ENCODE measurements around the gene BICDL1.

- TF ChIP-seq, protein P1, sequence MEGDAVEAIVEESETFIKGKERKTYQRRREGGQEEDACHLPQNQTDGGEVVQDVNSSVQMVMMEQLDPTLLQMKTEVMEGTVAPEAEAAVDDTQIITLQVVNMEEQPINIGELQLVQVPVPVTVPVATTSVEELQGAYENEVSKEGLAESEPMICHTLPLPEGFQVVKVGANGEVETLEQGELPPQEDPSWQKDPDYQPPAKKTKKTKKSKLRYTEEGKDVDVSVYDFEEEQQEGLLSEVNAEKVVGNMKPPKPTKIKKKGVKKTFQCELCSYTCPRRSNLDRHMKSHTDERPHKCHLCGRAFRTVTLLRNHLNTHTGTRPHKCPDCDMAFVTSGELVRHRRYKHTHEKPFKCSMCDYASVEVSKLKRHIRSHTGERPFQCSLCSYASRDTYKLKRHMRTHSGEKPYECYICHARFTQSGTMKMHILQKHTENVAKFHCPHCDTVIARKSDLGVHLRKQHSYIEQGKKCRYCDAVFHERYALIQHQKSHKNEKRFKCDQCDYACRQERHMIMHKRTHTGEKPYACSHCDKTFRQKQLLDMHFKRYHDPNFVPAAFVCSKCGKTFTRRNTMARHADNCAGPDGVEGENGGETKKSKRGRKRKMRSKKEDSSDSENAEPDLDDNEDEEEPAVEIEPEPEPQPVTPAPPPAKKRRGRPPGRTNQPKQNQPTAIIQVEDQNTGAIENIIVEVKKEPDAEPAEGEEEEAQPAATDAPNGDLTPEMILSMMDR (IDR thresholded peaks at IDR 0.05 in 8 of 11, conservative IDR thresholded peaks at IDR 0.05 in 3 of 11): no peak
- TF ChIP-seq POLR2AphosphoS5 (IDR thresholded peaks at IDR 0.05): no peak
- TF ChIP-seq POLR2A (IDR thresholded peaks at IDR 0.05): no peak
Measured at GRCh38 chr12:120055231-120056000, 66.4 kb downstream of the BICDL1 start.
